ENCODE results near the gene TENM3.

TENM3 gene

GRCh38 chr4:182328505-182328904 lies 85.3 kb downstream of the TENM3 start:
- Histone ChIP-seq H2AFZ (ENCODE audit: low read depth, low read length, severe bottlenecking) (no peak overlapping the region), H3K27ac (ENCODE audit: low read depth, low read length) (no peak overlapping the region), H3K27me3 (ENCODE audit: low read length) (no peaks in the 10 kb centered on the region), H3K36me3 (ENCODE audit: low read length) (no peaks in the 10 kb centered on the region), H3K9ac (ENCODE audit: low read length) (no peak overlapping the region), H3K9me3 (ENCODE audit: insufficient read depth, low read length) (no peaks in the 10 kb centered on the region), H3K4me2 (ENCODE audit: low read depth, low read length, poor library complexity, severe bottlenecking) (no peak overlapping the region), H3F3A (ENCODE audit: insufficient read depth) (no peaks in the 10 kb centered on the region), H4K20me1 (ENCODE audit: low read depth, low read length) (no peaks in the 10 kb centered on the region), H3K9me2 (replicated peaks; ENCODE audit: insufficient read depth, low read length) (no peaks in the 10 kb centered on the region), H3K79me2 (ENCODE audit: insufficient read depth, low read length) (no peaks in the 10 kb centered on the region), H3K4me3 (ENCODE audit: insufficient read depth, low read length, poor library complexity, severe bottlenecking) (no peak overlapping the region)
- TF ChIP-seq CTCF (IDR thresholded peaks at IDR 0.05; ENCODE audit: insufficient read depth, low read length, poor library complexity, severe bottlenecking) (no peak), EZH2phosphoT487 (conservative IDR thresholded peaks at IDR 0.05; ENCODE audit: low read length) (no peak)

GRCh38 chr4:182337366-182337765 lies 94.2 kb downstream of the TENM3 start:
- H2AFZ ChIP-seq (ENCODE audit: low read depth, low read length, severe bottlenecking), result no peak overlapping the region
- no peaks in the 10 kb centered on the region for H4K20me1 ChIP-seq (ENCODE audit: low read depth, low read length)
- TF ChIP-seq CTCF (IDR thresholded peaks at IDR 0.05; ENCODE audit: insufficient read depth, low read length, poor library complexity, severe bottlenecking), result no peak
- no peak for TF ChIP-seq EZH2phosphoT487 (conservative IDR thresholded peaks at IDR 0.05; ENCODE audit: low read length)
- H3F3A ChIP-seq (ENCODE audit: insufficient read depth), result no peaks in the 10 kb centered on the region
- H3K9me2 ChIP-seq (replicated peaks; ENCODE audit: insufficient read depth, low read length), result 0 out of 2 replicates have a peak, but pooled peaks cover 3% of the 10 kb centered on the region
- no peaks in the 10 kb centered on the region for H3K9me3 ChIP-seq (ENCODE audit: insufficient read depth, low read length)
- no peaks in the 10 kb centered on the region for H3K79me2 ChIP-seq (ENCODE audit: insufficient read depth, low read length)
- H3K36me3 ChIP-seq (ENCODE audit: low read length), result no peaks in the 10 kb centered on the region
- no peaks in the 10 kb centered on the region for H3K27me3 ChIP-seq (ENCODE audit: low read length)
- no peak overlapping the region for H3K4me3 ChIP-seq (ENCODE audit: insufficient read depth, low read length, poor library complexity, severe bottlenecking)
- H3K27ac ChIP-seq (ENCODE audit: low read depth, low read length), result no peak overlapping the region
- no peak overlapping the region for H3K9ac ChIP-seq (ENCODE audit: low read length)
- H3K4me2 ChIP-seq (ENCODE audit: low read depth, low read length, poor library complexity, severe bottlenecking), result no peak overlapping the region

GRCh38 chr4:182338063-182338462 lies 94.9 kb downstream of the TENM3 start:
- Histone ChIP-seq H2AFZ (ENCODE audit: low read depth, low read length, severe bottlenecking) (no peak overlapping the region), H3K27ac (ENCODE audit: low read depth, low read length) (no peak overlapping the region), H3K9ac (ENCODE audit: low read length) (no peak overlapping the region), H3F3A (ENCODE audit: insufficient read depth) (no peaks in the 10 kb centered on the region), H4K20me1 (ENCODE audit: low read depth, low read length) (no peaks in the 10 kb centered on the region), H3K9me2 (replicated peaks; ENCODE audit: insufficient read depth, low read length) (0 out of 2 replicates have a peak, but pooled peaks cover 3% of the 10 kb centered on the region), H3K4me2 (ENCODE audit: low read depth, low read length, poor library complexity, severe bottlenecking) (no peak overlapping the region), H3K79me2 (ENCODE audit: insufficient read depth, low read length) (no peaks in the 10 kb centered on the region), H3K4me3 (ENCODE audit: insufficient read depth, low read length, poor library complexity, severe bottlenecking) (no peak overlapping the region), H3K27me3 (ENCODE audit: low read length) (no peaks in the 10 kb centered on the region), H3K36me3 (ENCODE audit: low read length) (no peaks in the 10 kb centered on the region), H3K9me3 (ENCODE audit: insufficient read depth, low read length) (no peaks in the 10 kb centered on the region)
- TF ChIP-seq CTCF (IDR thresholded peaks at IDR 0.05; ENCODE audit: insufficient read depth, low read length, poor library complexity, severe bottlenecking) (no peak), EZH2phosphoT487 (conservative IDR thresholded peaks at IDR 0.05; ENCODE audit: low read length) (no peak)
